H1 (cell line): ENCODE measurements around the gene VSTM2L. TPM values are rescaled to one million over a fixed set of nuclear protein-coding genes. Genes with fewer than 3 reads are reported as not detected.
A peak's percentile ranks its signal among the peaks of the same experiment; 100 is the strongest.

Source experiments
- CTCF ChIA-PET: fragments of 300-600 bp; sonication (Branson Sonifier 250); formaldehyde crosslinking; loops from one replicate; lab custom pipeline; 2021; ENCODE audit not compliant: partially characterized antibody; lab: Charles Lee
- POLR2A ChIA-PET: fragments of 300-600 bp; sonication (Branson Sonifier 250); formaldehyde crosslinking; loops from one replicate; lab custom pipeline; 2021; ENCODE audit warnings: inconsistent platforms; ENCODE audit not compliant: partially characterized antibody; lab: Charles Lee
- DNase-seq, 2 experiments: peaks; one replicate each; pipeline versions ENCODE4 v3.0.0 to v3.0.0-alpha.2; 2010 to 2022; ENCODE audit warnings: low spot score in 2 of 2, low read depth in 1 of 2, mixed read lengths in 1 of 2
- FAIRE-seq: peaks from 2 replicates; lab custom pipeline; 2011; peaks lifted over from hg19 to GRCh38; lab: Jason Lieb, UNC
- H2AFZ ChIP-seq: 2 replicates; pipeline ENCODE4 v1.8.1; 2012; ENCODE audit warnings: low read length, inconsistent platforms
- H2AK5ac ChIP-seq: 2 replicates; pipeline ENCODE4 v1.6.1; 2013; ENCODE audit warnings: low read depth, low read length
- H2BK120ac ChIP-seq: replicated peaks from 2 replicates; pipeline ENCODE3; 2013; ENCODE audit warnings: low read depth, low read length, inconsistent platforms
- H2BK12ac ChIP-seq: 2 replicates; pipeline ENCODE4 v1.6.1; 2013; ENCODE audit warnings: low read depth, low read length
- H2BK15ac ChIP-seq: 2 replicates; pipeline ENCODE4 v1.6.1; 2013; ENCODE audit warnings: low read length
- H2BK20ac ChIP-seq: 2 replicates; pipeline ENCODE4 v1.6.1; 2013; ENCODE audit warnings: low read length
- H2BK5ac ChIP-seq: 2 replicates; pipeline ENCODE4 v1.6.1; 2013; ENCODE audit warnings: low read depth, low read length
- H3K14ac ChIP-seq: 2 replicates; pipeline ENCODE4 v1.6.1; 2013; ENCODE audit warnings: inconsistent platforms; ENCODE audit not compliant: insufficient read length
- H3K18ac ChIP-seq: 2 replicates; pipeline ENCODE4 v1.6.1; 2013; ENCODE audit warnings: low read length; ENCODE audit errors: extremely low read depth
- H3K23ac ChIP-seq: 2 replicates; pipeline ENCODE4 v1.6.1; 2013; ENCODE audit warnings: inconsistent platforms; ENCODE audit not compliant: insufficient read length
- H3K23me2 ChIP-seq: 2 replicates; pipeline ENCODE4 v1.6.1; 2013; ENCODE audit warnings: low read depth, low read length
- H3K27ac ChIP-seq: 2 replicates; pipeline ENCODE4 v1.6.1; 2011; ENCODE audit warnings: low read depth, low read length, inconsistent platforms
- H3K27me3 ChIP-seq, 4 experiments: replicated peaks in 1 of 4; 1 replicate in 1 of 4; 2 replicates in 3 of 4; pipeline versions ENCODE4 v1.6.1 to v1.8.1; 2011 to 2013; ENCODE audit warnings: low read length in 3 of 4, mild to moderate bottlenecking in 3 of 4, inconsistent platforms in 2 of 4, mixed read lengths in 2 of 4, moderate library complexity in 1 of 4; ENCODE audit not compliant: control insufficient read depth in 3 of 4, insufficient read depth in 3 of 4; ENCODE audit errors: extremely low read depth in 1 of 4
- H3K36me3 ChIP-seq, 4 experiments: 2 replicates each; pipeline versions ENCODE4 v1.6.1 to v1.8.1; 2011 to 2013; ENCODE audit warnings: mild to moderate bottlenecking in 4 of 4, low read length in 3 of 4, moderate library complexity in 2 of 4, control low read depth in 1 of 4, inconsistent platforms in 1 of 4; ENCODE audit not compliant: insufficient read depth in 4 of 4, control insufficient read depth in 2 of 4
- H3K4ac ChIP-seq: replicated peaks from 2 replicates; pipeline ENCODE3; 2013; ENCODE audit warnings: low read length, low read depth, mixed read lengths, inconsistent platforms; ENCODE audit not compliant: insufficient read length
- H3K4me1 ChIP-seq, 4 experiments: replicated peaks in 1 of 4; 1 replicate in 1 of 4; 2 replicates in 3 of 4; pipeline versions ENCODE4 v1.6.1 to v1.8.1; 2011 to 2013; ENCODE audit warnings: low read length in 3 of 4, inconsistent platforms in 2 of 4, mixed read lengths in 1 of 4; ENCODE audit not compliant: insufficient read depth in 4 of 4, control insufficient read depth in 3 of 4
- H3K4me2 ChIP-seq, 2 experiments: 2 replicates each; pipeline versions ENCODE4 v1.6.1 to v1.8.1; 2011 to 2013; ENCODE audit warnings: low read depth in 2 of 2, low read length in 2 of 2, control low read depth in 1 of 2, inconsistent platforms in 1 of 2, mild to moderate bottlenecking in 1 of 2; ENCODE audit not compliant: insufficient read depth in 1 of 2
- H3K4me3 ChIP-seq, 4 experiments: fragments of 200-600, 300-600 bp in 1 of 4; sonication (generic), shearing (Covaris generic), sonication (Bioruptor Twin) in 1 of 4; 2 replicates each; pipeline versions ENCODE4 v1.5.1 to v1.8.1; 2011 to 2016; ENCODE audit warnings: low read length in 4 of 4, low read depth in 3 of 4, control low read depth in 2 of 4, inconsistent platforms in 2 of 4, mild to moderate bottlenecking in 2 of 4, mixed read lengths in 1 of 4, moderate library complexity in 1 of 4; ENCODE audit not compliant: insufficient read depth in 2 of 4; ENCODE audit errors: extremely low read depth in 1 of 4
- H3K56ac ChIP-seq: replicated peaks from 2 replicates; pipeline ENCODE3; 2013; ENCODE audit warnings: low read depth, mild to moderate bottlenecking, mixed read lengths, low read length, inconsistent platforms; ENCODE audit not compliant: insufficient read length
- H3K79me1 ChIP-seq: 2 replicates; pipeline ENCODE4 v1.6.1; 2013; ENCODE audit warnings: low read depth, low read length, control low read depth
- H3K79me2 ChIP-seq, 2 experiments: 2 replicates each; pipeline versions ENCODE4 v1.6.1 to v1.8.1; 2012 to 2013; ENCODE audit warnings: low read length in 2 of 2, mild to moderate bottlenecking in 2 of 2, inconsistent platforms in 1 of 2; ENCODE audit not compliant: insufficient read depth in 2 of 2, control insufficient read depth in 1 of 2
- H3K9ac ChIP-seq, 4 experiments: replicated peaks in 1 of 4; 1 replicate in 1 of 4; 2 replicates in 3 of 4; pipeline versions ENCODE4 v1.6.1 to v1.8.1; 2011 to 2013; ENCODE audit warnings: low read depth in 3 of 4, low read length in 3 of 4, control low read depth in 2 of 4, mild to moderate bottlenecking in 2 of 4, moderate library complexity in 2 of 4, inconsistent platforms in 1 of 4; ENCODE audit errors: extremely low read depth in 1 of 4
- H3K9me3 ChIP-seq, 2 experiments: 2 replicates each; pipeline versions ENCODE4 v1.6.1 to v1.8.1; 2012 to 2013; ENCODE audit warnings: mild to moderate bottlenecking in 2 of 2, moderate library complexity in 2 of 2, control low read depth in 1 of 2, inconsistent platforms in 1 of 2, low read depth in 1 of 2, low read length in 1 of 2, mixed read lengths in 1 of 2; ENCODE audit not compliant: insufficient read depth in 2 of 2
- H4K20me1 ChIP-seq, 2 experiments: replicated peaks in 1 of 2; 2 replicates each; pipeline versions ENCODE3 to v1.8.1; 2011 to 2013; ENCODE audit warnings: inconsistent platforms in 2 of 2, low read length in 2 of 2, mild to moderate bottlenecking in 1 of 2; ENCODE audit not compliant: insufficient read depth in 2 of 2, control insufficient read depth in 1 of 2
- H4K5ac ChIP-seq: 2 replicates; pipeline ENCODE4 v1.6.1; 2013; ENCODE audit warnings: low read length, low read depth, mixed read lengths, inconsistent platforms; ENCODE audit not compliant: insufficient read length
- H4K8ac ChIP-seq: 2 replicates; pipeline ENCODE4 v1.8.0; 2013; ENCODE audit warnings: mild to moderate bottlenecking, moderate library complexity, low read length, inconsistent platforms; ENCODE audit not compliant: insufficient read depth; ENCODE audit errors: extremely low read depth
- H4K91ac ChIP-seq: replicated peaks from 2 replicates; pipeline ENCODE3; 2013; ENCODE audit warnings: low read length, mixed read lengths, inconsistent platforms; ENCODE audit not compliant: insufficient read length
- CTBP2 ChIP-seq: IDR thresholded peaks from 2 replicates; pipeline ENCODE4 v1.7.0; 2011; ENCODE audit warnings: borderline replicate concordance, mild to moderate bottlenecking, moderate library complexity, mixed read lengths, low read length; ENCODE audit not compliant: insufficient read depth, insufficient read length
- WGBS, 2 experiments: shearing (Covaris generic) in 1 of 2; methylation state at CpG; one replicate each; pipeline versions ENCODE4 v1.1.6 to v1.1.7; 2013 to 2015; ENCODE audit warnings: low lambda C conversion rate in 2 of 2, mixed read lengths in 2 of 2, inconsistent platforms in 1 of 2, low coverage in 1 of 2, missing lambda C conversion rate in 1 of 2; ENCODE audit not compliant: insufficient replicate concordance in 2 of 2, insufficient coverage in 1 of 2, insufficient read length in 1 of 2; ENCODE audit errors: extremely low coverage in 1 of 2, missing lambda C conversion rate in 1 of 2; 5-methylcytosine and 5-hydroxymethylcytosine counted together
- polyA plus RNA-seq, 7 experiments: library from polyadenylated mRNA; depleted of rRNA in 3 of 7; stranded (reverse) in 5 of 7; unstranded in 2 of 7; fragments of >200 nt in 5 of 7; fragments of 200-250 nt in 2 of 7; gene quantifications; 1 replicate in 5 of 7; 2 replicates in 1 of 7; 4 replicates in 1 of 7; pipeline versions ENCODE4 v1.2.1 to v1.2.3, GENCODE V29; 2011 to 2013; ENCODE audit warnings: missing spikeins in 2 of 7, mixed read lengths in 2 of 7
- total RNA-seq: library from RNA; stranded (reverse); fragmentation: NEBNext Ultra II Directional; extraction: Animal tissue kit (Norgen Biotek cat#: 25700); gene quantifications from 2 replicates; pipeline ENCODE4 v1.2.1, GENCODE V29; 2021

VSTM2L gene
- total and polyA plus RNA-seq, 2 of the 8 experiments (the other 6 are each of a cell fraction or from before 2014, with no cell fraction given), result 1.3 to 3.2 TPM

- Histone ChIP-seq H4K20me1 (no peaks in the 10 kb centered on the region), H3K56ac (no peak overlapping the region), H3K14ac (no peak overlapping the region), H3K4me3 (no peak overlapping the region), H3K27me3 (no peaks in the 10 kb centered on the region), H2BK20ac (no peak overlapping the region), H2BK120ac (no peak overlapping the region), H3K23me2 (no peaks in the 10 kb centered on the region; the same call in 1 of the 2 replicates), H3K4me2 (no peak overlapping the region), H3K4me1 (no peaks in the 10 kb centered on the region), H3K9me3 (no peaks in the 10 kb centered on the region), H4K8ac (no peak overlapping the region), H3K18ac (no peak overlapping the region), H3K23ac (no peak overlapping the region), H2AFZ (no peak overlapping the region), H2BK12ac (no peak overlapping the region), H4K5ac (no peak overlapping the region), H2BK15ac (no peak overlapping the region), H2BK5ac (no peak overlapping the region)
- no peak for FAIRE-seq
- peak in 1 of 2 experiments; percentile 7 for DNase-seq
- no peak for TF ChIP-seq CTBP2
- TF ChIP-seq, all 59 proteins: peak for 0
- no peaks in the 10 kb centered on the region for H3K36me3 ChIP-seq
- H4K91ac ChIP-seq, result no peak overlapping the region
- no peak overlapping the region for H3K27ac ChIP-seq
- H3K79me2 ChIP-seq, result no peaks in the 10 kb centered on the region
- ChIA-PET CTCF (no interaction called here), POLR2A (interaction anchor here (0.6 kb wide), 1 partner anchor 1260 kb away, joined by 3 read pairs; no protein-coding TSS in a partner anchor)
- H3K79me1 ChIP-seq, result no peaks in the 10 kb centered on the region
- no peak overlapping the region for H2AK5ac ChIP-seq
- no peak overlapping the region for H3K4ac ChIP-seq
- WGBS, 2 experiments, result 87% methylated on average over 11 of the region's 11 CpGs; no CpG with 5 or more reads in 1 of the 2 experiments
- H3K9ac ChIP-seq, result no peak overlapping the region
These were observed 46.0 kb downstream of the VSTM2L start for GRCh38 chr20:37948956-37949355.
